Bronchial epithelial cell (primary cell): ENCODE results near the gene TRNT1. TPM values are rescaled to one million over a fixed set of nuclear protein-coding genes. Genes with fewer than 3 reads are reported as not detected.

ENCODE experiments used
- DNase-seq: peaks from one replicate; pipeline ENCODE4 v3.0.0-alpha.2; 2010; ENCODE audit warnings: low read depth
- FAIRE-seq: peaks from 2 replicates; lab custom pipeline; 2011; peaks lifted over from hg19 to GRCh38; lab: Jason Lieb, UNC
- H3K27me3 ChIP-seq: 2 replicates; pipeline ENCODE4 v1.5.1; 2011; ENCODE audit warnings: low read length; ENCODE audit not compliant: control insufficient read depth, insufficient read depth
- H3K36me3 ChIP-seq: 2 replicates; pipeline ENCODE4 v1.5.1; 2011; ENCODE audit warnings: low read length; ENCODE audit not compliant: control insufficient read depth, insufficient read depth
- H3K4me3 ChIP-seq: 2 replicates; pipeline ENCODE4 v1.5.1; 2011; ENCODE audit warnings: mild to moderate bottlenecking, low read depth, low read length, control low read depth
- total RNA-seq: library from RNA; depleted of rRNA; stranded (reverse); fragments of >200 nt; gene quantifications from 2 replicates; pipeline ENCODE4 v1.2.1, GENCODE V29; 2014
- TF ChIP-seq, protein P1 (sequence below): IDR thresholded peaks from 2 replicates; pipeline ENCODE4 v1.5.1; 2011; ENCODE audit warnings: mild to moderate bottlenecking, moderate library complexity, low read length, control low read depth, inconsistent platforms; ENCODE audit not compliant: insufficient read depth, severe bottlenecking

TRNT1 gene
- total RNA-seq, 1 donor from 2014 or later = 14.5 TPM

DNA sequence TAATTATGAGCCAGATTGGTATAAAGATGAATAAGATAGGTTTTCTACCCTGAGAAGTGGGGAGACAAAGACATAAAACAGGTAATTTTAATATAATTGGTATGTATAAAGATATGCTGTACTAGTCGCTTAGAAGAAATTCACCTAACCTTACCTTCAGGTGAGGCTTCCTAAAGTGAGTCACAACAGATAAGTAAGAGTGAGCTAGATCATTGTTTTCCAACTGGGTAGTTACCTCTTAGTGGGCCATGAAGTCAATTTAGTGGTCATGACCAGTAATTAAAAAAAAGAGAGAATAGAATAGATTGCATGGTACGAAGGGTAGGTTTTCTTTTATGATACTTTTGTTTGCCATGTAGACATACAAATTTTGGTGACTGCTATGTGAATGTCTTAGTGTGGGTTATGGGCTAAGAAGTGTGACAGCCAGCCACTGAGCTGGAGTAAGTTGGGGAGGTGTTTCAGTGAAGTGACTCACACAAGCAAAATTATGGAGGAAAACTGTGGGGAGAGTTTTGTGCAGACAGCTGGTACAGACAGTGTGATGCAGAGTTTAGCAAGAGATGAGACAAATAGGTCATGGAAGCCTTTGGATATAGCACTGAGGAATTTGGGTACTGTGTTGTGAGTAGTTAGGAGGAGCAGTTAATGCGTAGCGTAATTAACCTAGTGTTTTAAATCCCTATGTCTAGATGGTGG is 8.2 kb downstream of the TRNT1 start:
- H3K4me3 ChIP-seq = no peak overlapping the region
- no peaks in the 10 kb centered on the region for H3K27me3 ChIP-seq
- DNase-seq = peak; percentile 50
- H3K36me3 ChIP-seq = peaks cover 8% of the 10 kb centered on the region
- TF ChIP-seq, protein P1, sequence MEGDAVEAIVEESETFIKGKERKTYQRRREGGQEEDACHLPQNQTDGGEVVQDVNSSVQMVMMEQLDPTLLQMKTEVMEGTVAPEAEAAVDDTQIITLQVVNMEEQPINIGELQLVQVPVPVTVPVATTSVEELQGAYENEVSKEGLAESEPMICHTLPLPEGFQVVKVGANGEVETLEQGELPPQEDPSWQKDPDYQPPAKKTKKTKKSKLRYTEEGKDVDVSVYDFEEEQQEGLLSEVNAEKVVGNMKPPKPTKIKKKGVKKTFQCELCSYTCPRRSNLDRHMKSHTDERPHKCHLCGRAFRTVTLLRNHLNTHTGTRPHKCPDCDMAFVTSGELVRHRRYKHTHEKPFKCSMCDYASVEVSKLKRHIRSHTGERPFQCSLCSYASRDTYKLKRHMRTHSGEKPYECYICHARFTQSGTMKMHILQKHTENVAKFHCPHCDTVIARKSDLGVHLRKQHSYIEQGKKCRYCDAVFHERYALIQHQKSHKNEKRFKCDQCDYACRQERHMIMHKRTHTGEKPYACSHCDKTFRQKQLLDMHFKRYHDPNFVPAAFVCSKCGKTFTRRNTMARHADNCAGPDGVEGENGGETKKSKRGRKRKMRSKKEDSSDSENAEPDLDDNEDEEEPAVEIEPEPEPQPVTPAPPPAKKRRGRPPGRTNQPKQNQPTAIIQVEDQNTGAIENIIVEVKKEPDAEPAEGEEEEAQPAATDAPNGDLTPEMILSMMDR = no peak
- FAIRE-seq = no peak

DNA sequence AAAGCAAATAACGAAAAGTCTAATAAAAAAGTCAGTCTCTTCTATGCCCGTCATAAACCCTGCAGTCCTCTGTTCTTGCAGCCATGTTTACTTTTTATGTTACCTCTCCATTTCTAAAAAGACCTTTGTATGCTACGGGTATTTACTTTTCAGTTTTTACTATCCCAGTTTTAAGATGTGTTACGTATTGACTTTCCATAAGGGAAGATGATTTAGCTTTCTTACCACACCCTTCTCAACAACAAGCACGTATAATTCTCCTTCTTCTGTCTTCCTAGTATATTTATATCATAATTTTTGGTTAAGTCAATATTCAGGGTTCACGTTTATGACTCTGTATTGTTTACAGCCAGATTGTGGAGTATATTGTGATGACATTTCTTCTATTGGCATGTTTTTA is 10.8 kb downstream of the TRNT1 start:
- TF ChIP-seq, protein P1 = no peak
- no peak overlapping the region for H3K4me3 ChIP-seq
- no peak for DNase-seq
- no peaks in the 10 kb centered on the region for H3K27me3 ChIP-seq
- peaks cover 7% of the 10 kb centered on the region for H3K36me3 ChIP-seq
- no peak for FAIRE-seq

DNA sequence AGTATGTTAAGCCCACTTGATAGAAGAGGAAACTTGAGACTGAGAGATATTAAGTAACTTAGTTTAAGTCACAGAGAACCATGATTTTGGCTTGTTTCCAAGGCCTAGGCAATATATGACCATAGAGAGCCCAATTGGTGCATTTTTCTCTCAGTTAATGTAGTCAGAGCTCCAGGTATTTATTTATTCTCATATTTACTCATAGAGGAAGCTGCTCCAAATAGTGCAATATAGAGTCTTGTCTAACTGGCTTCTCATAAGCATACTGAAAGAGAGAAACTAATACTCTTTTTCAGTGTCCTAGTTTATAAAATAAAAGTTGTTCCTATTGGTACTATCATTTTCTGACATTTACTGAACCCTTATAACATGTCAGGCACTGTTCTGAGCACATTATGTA is 15.2 kb downstream of the TRNT1 start:
- H3K36me3 ChIP-seq = peaks cover 7% of the 10 kb centered on the region
- DNase-seq (no peak), FAIRE-seq (no peak)
- TF ChIP-seq, protein P1 = no peak
- H3K4me3 ChIP-seq = no peak overlapping the region
- no peaks in the 10 kb centered on the region for H3K27me3 ChIP-seq

DNA sequence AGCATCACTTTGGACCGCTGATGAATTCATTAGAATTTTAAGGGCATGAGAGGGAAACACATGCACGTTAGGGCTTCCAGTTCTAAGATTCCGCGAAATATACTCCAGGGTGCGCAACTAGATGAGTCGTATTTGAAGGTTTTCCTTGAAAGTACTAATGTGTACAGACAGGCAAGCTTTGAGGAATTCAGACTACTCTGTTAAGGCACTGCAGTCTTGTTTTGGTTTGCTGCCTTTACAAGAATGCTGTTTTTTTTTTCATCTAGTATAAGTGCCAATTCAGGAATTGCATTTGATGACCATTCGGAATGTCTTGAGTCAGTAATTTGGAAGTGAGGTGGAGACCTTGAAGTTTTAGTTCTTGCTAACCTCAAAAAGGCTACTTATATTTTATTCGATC is 19.1 kb downstream of the TRNT1 start:
- FAIRE-seq (no peak), DNase-seq (no peak)
- TF ChIP-seq, protein P1 = no peak
- H3K27me3 ChIP-seq = no peaks in the 10 kb centered on the region
- H3K4me3 ChIP-seq = no peak overlapping the region
- H3K36me3 ChIP-seq = peaks cover 2% of the 10 kb centered on the region

DNA sequence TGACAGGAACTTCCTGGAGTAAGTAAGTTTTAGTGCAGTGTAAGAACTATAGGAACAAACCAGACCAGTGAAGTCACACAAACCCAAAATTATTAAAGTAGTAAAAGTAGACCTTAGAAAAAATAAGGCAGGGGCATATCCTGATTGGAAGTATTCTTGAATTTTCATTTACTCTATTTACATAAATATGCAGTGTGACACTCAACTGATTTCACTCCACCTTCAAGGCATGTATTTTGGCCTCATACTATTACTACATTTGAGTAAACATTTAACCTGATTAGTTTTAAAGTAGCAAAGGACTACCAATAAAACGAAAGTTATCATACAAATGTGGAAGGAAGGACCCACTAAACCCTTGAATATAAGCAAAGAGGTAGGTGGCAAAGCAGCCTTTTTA is 22.8 kb downstream of the TRNT1 start:
- Histone ChIP-seq H3K4me3 (no peak overlapping the region), H3K36me3 (peaks cover 1% of the 10 kb centered on the region), H3K27me3 (no peaks in the 10 kb centered on the region)
- DNase-seq (no peak), FAIRE-seq (no peak)
- TF ChIP-seq, protein P1 = no peak

DNA sequence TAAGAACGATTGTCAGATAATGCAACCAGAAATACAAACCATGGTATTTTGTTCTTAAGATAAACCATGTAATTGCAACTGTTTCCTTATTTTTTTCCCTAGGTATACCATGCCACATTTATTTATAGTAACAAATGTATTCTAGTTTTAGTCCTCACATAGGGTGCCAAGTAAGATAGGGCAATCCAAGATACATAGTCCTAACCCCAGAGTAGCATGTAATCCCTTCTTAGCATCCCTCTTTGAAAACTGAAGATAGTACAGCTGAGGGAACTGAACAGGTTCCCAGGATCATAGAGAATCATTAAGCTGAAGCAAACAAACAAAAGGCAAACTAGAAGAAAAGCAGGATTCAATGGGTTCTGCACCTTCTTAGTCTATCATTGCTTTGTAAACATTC is 24.8 kb downstream of the TRNT1 start:
- H3K36me3 ChIP-seq = peaks cover 1% of the 10 kb centered on the region
- no peak for FAIRE-seq
- TF ChIP-seq, protein P1 = no peak
- DNase-seq = no peak
- H3K27me3 ChIP-seq = no peaks in the 10 kb centered on the region
- no peak overlapping the region for H3K4me3 ChIP-seq
